Epidermal melanocyte (primary cell): ENCODE measurements around the gene GTF3C5.

Source experiments
- DNase-seq: peaks from one replicate; pipeline ENCODE4 v3.0.0; 2011; ENCODE audit warnings: low spot score; ENCODE audit not compliant: insufficient read length

Gene GTF3C5

GRCh38 chr9:133030317-133031129 is at the start of gene GTF3C5:
GTF3C5 (plus strand) TSS chr9:133030997; CDS start chr9:133031012, 15 bp downstream.
- peak; percentile 100 for DNase-seq

GRCh38 chr9:132982458-132982857 is 48.3 kb upstream of the GTF3C5 start:
- no peak for DNase-seq

GRCh38 chr9:132983491-132984201 is 47.2 kb upstream of the GTF3C5 start:
- DNase-seq: no peak

- no peak for DNase-seq
Observed at GRCh38 chr9:132984202-132985070, 46.4 kb upstream of the GTF3C5 start.

GRCh38 chr9:132985071-132985350 is 45.8 kb upstream of the GTF3C5 start:
- no peak for DNase-seq

GRCh38 chr9:132985489-132985888 is 45.3 kb upstream of the GTF3C5 start:
- no peak for DNase-seq

- DNase-seq: no peak
Observed at GRCh38 chr9:132986114-132986513, 44.7 kb upstream of the GTF3C5 start.

- no peak for DNase-seq
Observed at GRCh38 chr9:132986640-132987620, 43.9 kb upstream of the GTF3C5 start.

- no peak for DNase-seq
Observed at GRCh38 chr9:132988244-132989013, 42.4 kb upstream of the GTF3C5 start.

- DNase-seq: no peak
Observed at GRCh38 chr9:132989014-132989310, 41.8 kb upstream of the GTF3C5 start.

- DNase-seq: no peak
Observed at GRCh38 chr9:132989414-132989996, 41.3 kb upstream of the GTF3C5 start.

- DNase-seq: peak; percentile 44
Observed at GRCh38 chr9:132989998-132990557, 40.7 kb upstream of the GTF3C5 start.

- DNase-seq: no peak
Observed at GRCh38 chr9:132990781-132991180, 40.0 kb upstream of the GTF3C5 start.

- no peak for DNase-seq
Observed at GRCh38 chr9:132991351-132992300, 39.2 kb upstream of the GTF3C5 start.

- DNase-seq: no peak
Observed at GRCh38 chr9:132993511-132993939, 37.3 kb upstream of the GTF3C5 start.

GRCh38 chr9:132994410-132995120 is 36.2 kb upstream of the GTF3C5 start:
- no peak for DNase-seq

- DNase-seq: no peak
Observed at GRCh38 chr9:132995121-132995420, 35.7 kb upstream of the GTF3C5 start.

- no peak for DNase-seq
Observed at GRCh38 chr9:132995879-132996278, 34.9 kb upstream of the GTF3C5 start.
